Right lobe of liver (tissue), 4 donors: ENCODE results near the gene ALDH4A1.

Source experiments
- CTCF ChIP-seq, 4 donors: fragments of 200-600 bp in 3 of 4; fragments of 450-650 bp in 1 of 4; IDR thresholded peaks; one replicate each; pipeline versions ENCODE4 v1.5.1 to v1.8.0; 2016 to 2022; ENCODE audit warnings: antibody characterized with exemption in 4 of 4, mild to moderate bottlenecking in 2 of 4
- POLR2A ChIP-seq: fragments of 450-650 bp; IDR thresholded peaks from one replicate; pipeline ENCODE4 v1.6.1; 2017; ENCODE audit warnings: antibody characterized with exemption, mild to moderate bottlenecking
- donor health status: DM: no; HTN: no; CAD: no.
- donor health status: DM: no; HTN: no; CAD: no.
- donor health status: DM: no; HTN: yes; CAD: no.

GRCh38 chr1:18861590-18861989 lies 40.8 kb downstream of the ALDH4A1 start:
- TF ChIP-seq CTCF (IDR thresholded peaks at IDR 0.05) (no peak), POLR2A (no peak)
